ENCODE measurements around the gene PKN3.

DNA sequence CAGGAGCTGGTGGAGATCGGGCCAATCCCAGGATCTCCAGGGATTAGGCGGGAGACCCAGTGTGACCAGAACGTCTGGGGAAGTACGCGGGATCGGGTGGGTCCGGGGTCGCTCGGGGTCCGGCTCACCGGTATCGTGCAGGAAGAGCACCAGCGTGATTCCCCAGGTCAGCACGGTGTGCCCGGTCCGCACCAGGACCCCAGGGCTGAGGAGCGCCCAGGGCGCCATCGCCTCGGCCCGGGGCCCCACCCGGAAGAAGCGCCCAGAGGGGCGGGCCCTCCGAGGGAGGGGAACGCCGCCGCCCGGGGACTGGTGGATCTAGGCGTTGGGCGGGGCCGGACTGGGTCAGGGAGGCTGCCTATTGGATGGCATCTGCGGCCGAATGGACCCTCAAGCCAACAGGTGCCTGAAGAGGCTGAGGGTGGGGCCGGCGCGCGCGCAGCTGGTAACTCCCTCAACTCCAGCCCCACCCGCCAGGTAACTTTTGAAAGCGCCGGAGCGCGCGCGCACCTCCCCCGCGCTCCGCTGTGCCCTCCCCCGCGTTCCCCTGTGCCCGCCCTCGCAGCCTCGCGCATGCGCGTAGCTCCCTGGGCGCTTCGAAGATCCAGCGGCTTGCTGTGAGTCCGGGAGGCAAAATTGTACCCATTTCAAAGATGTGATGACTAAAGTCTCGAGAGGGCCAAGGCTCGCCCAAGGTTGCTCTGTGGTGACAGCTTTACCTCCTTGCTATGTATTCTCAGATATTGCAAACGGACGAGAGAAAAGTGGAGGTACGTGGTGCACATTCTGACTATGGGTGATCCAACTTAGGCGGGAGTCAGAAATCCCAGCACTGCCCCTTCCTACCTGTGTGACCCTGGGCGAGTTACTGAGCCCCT is 21.8 kb downstream of the PKN3 start, which contains the start of gene ZDHHC12:
- TF ChIP-seq EZH2 (IDR thresholded peaks at IDR 0.05; ENCODE audit: low read length, unreplicated experiment): no peak
- no peak for TF ChIP-seq CTCF (conservative IDR thresholded peaks at IDR 0.05; ENCODE audit: low read depth, low read length)
- no peak for TF ChIP-seq EZH2phosphoT487 (IDR thresholded peaks at IDR 0.05; ENCODE audit: borderline replicate concordance, low read length)
